GM19240 (cell line): ENCODE measurements around the gene ABI1.
A peak's percentile ranks its signal among the peaks of the same experiment; 100 is the strongest.
"Not testable (repeated sequence)": the region's sequence is repeated elsewhere in the genome, so short reads cannot be mapped to it uniquely, and the experiment has no call there.

ENCODE experiments used
- DNase-seq: peaks from one replicate; pipeline ENCODE4 v3.0.0; 2011; ENCODE audit warnings: low spot score; ENCODE audit not compliant: insufficient read length

ABI1 gene

GRCh38 chr10:26860443-26861204 lies at the start of gene ABI1:
Gene ABI1 (minus strand): TSS chr10:26860958. CDS start chr10:26860863, 95 bp downstream.
- DNase-seq = peak; percentile 85

GRCh38 chr10:26909753-26910152 lies 49.0 kb upstream of the ABI1 start:
- no peak for DNase-seq

GRCh38 chr10:26905253-26905781 lies 44.6 kb upstream of the ABI1 start:
- DNase-seq = not testable (repeated sequence)

- DNase-seq = no peak
These were observed 42.9 kb upstream of the ABI1 start for GRCh38 chr10:26903431-26904217.

GRCh38 chr10:26892306-26892923 lies 31.7 kb upstream of the ABI1 start:
- DNase-seq = not testable (repeated sequence)

- no peak for DNase-seq
These were observed 30.2 kb upstream of the ABI1 start for GRCh38 chr10:26890956-26891355.

- DNase-seq = no peak
These were observed 27.0 kb upstream of the ABI1 start for GRCh38 chr10:26887611-26888215.

- DNase-seq = peak; percentile 31
These were observed 21.0 kb upstream of the ABI1 start for GRCh38 chr10:26881600-26882331.

GRCh38 chr10:26879744-26880143 lies 19.0 kb upstream of the ABI1 start:
- no peak for DNase-seq

GRCh38 chr10:26870766-26871165 lies 10.0 kb upstream of the ABI1 start:
- DNase-seq = no peak

GRCh38 chr10:26869528-26869927 lies 8.8 kb upstream of the ABI1 start:
- DNase-seq = no peak

GRCh38 chr10:26863351-26864076 lies 2.8 kb upstream of the ABI1 start:
- no peak for DNase-seq

GRCh38 chr10:26861205-26861998 lies 644 bp upstream of the ABI1 start:
- DNase-seq = no peak

- no peak for DNase-seq
These were observed 686 bp downstream of the ABI1 start for GRCh38 chr10:26860102-26860442.

- no peak for DNase-seq
These were observed 1.3 kb downstream of the ABI1 start for GRCh38 chr10:26859241-26860101.

GRCh38 chr10:26858707-26859034 lies 2.1 kb downstream of the ABI1 start:
- no peak for DNase-seq

- DNase-seq = no peak
These were observed 2.6 kb downstream of the ABI1 start for GRCh38 chr10:26857991-26858706.

GRCh38 chr10:26857553-26857952 lies 3.2 kb downstream of the ABI1 start:
- DNase-seq = not testable (repeated sequence)
